RWPE2 (cell line): ENCODE data around the gene FLT4.

ENCODE experiments used
- ATAC-seq: fragments of 200-7000 bp; cut with Tn5 transposase; 3 replicates; pipeline ENCODE4 v1.9.1; 2021; ENCODE audit warnings: low read depth
- DNase-seq: peaks from one replicate; pipeline ENCODE4 v3.0.0-alpha.2; 2020; ENCODE audit warnings: low spot score
- H3K27ac ChIP-seq: fragments of 450-650 bp; 2 replicates; pipeline ENCODE4 v1.5.1; 2017; ENCODE audit warnings: mild to moderate bottlenecking; ENCODE audit not compliant: poor library complexity, severe bottlenecking
- H3K27me3 ChIP-seq: fragments of 250-450 bp; sonication (Bioruptor Pico); 2 replicates; pipeline ENCODE4 v1.5.1; 2021; ENCODE audit warnings: mild to moderate bottlenecking, moderate library complexity; ENCODE audit not compliant: insufficient read depth, poor library complexity, severe bottlenecking
- H3K36me3 ChIP-seq: fragments of 250-450 bp; sonication (Bioruptor Pico); 2 replicates; pipeline ENCODE4 v1.5.1; 2020; ENCODE audit warnings: low read depth, mild to moderate bottlenecking, moderate library complexity
- H3K4me1 ChIP-seq: fragments of 250-450 bp; sonication (Bioruptor Pico); 2 replicates; pipeline ENCODE4 v1.5.1; 2021; ENCODE audit warnings: mild to moderate bottlenecking, moderate library complexity; ENCODE audit not compliant: insufficient read depth, poor library complexity, severe bottlenecking
- H3K4me3 ChIP-seq: fragments of 250-450 bp; sonication (Bioruptor Pico); 2 replicates; pipeline ENCODE4 v1.5.1; 2021; ENCODE audit warnings: mild to moderate bottlenecking, moderate library complexity; ENCODE audit not compliant: severe bottlenecking
- H3K9me3 ChIP-seq: fragments of 250-450 bp; sonication (Bioruptor Pico); 2 replicates; pipeline ENCODE4 v1.5.1; 2021; ENCODE audit warnings: mild to moderate bottlenecking, moderate library complexity; ENCODE audit not compliant: severe bottlenecking
- TF ChIP-seq, protein P1 (sequence below): fragments of 450-650 bp; IDR thresholded peaks from one replicate; pipeline ENCODE4 v1.5.1; 2017; ENCODE audit warnings: mild to moderate bottlenecking, moderate library complexity; ENCODE audit not compliant: poor library complexity, severe bottlenecking

Gene FLT4

GRCh38 chr5:180641566-180641900 lies 7.9 kb downstream of the FLT4 start:
- no peak overlapping the region for H3K4me3 ChIP-seq
- ATAC-seq (no peak), DNase-seq (no peak)
- TF ChIP-seq, protein P1, sequence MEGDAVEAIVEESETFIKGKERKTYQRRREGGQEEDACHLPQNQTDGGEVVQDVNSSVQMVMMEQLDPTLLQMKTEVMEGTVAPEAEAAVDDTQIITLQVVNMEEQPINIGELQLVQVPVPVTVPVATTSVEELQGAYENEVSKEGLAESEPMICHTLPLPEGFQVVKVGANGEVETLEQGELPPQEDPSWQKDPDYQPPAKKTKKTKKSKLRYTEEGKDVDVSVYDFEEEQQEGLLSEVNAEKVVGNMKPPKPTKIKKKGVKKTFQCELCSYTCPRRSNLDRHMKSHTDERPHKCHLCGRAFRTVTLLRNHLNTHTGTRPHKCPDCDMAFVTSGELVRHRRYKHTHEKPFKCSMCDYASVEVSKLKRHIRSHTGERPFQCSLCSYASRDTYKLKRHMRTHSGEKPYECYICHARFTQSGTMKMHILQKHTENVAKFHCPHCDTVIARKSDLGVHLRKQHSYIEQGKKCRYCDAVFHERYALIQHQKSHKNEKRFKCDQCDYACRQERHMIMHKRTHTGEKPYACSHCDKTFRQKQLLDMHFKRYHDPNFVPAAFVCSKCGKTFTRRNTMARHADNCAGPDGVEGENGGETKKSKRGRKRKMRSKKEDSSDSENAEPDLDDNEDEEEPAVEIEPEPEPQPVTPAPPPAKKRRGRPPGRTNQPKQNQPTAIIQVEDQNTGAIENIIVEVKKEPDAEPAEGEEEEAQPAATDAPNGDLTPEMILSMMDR = no peak
- no peaks in the 10 kb centered on the region for H3K4me1 ChIP-seq
- no peaks in the 10 kb centered on the region for H3K9me3 ChIP-seq
- no peak overlapping the region for H3K27ac ChIP-seq
- H3K36me3 ChIP-seq = no peaks in the 10 kb centered on the region
- peaks cover 29% of the 10 kb centered on the region for H3K27me3 ChIP-seq

DNA sequence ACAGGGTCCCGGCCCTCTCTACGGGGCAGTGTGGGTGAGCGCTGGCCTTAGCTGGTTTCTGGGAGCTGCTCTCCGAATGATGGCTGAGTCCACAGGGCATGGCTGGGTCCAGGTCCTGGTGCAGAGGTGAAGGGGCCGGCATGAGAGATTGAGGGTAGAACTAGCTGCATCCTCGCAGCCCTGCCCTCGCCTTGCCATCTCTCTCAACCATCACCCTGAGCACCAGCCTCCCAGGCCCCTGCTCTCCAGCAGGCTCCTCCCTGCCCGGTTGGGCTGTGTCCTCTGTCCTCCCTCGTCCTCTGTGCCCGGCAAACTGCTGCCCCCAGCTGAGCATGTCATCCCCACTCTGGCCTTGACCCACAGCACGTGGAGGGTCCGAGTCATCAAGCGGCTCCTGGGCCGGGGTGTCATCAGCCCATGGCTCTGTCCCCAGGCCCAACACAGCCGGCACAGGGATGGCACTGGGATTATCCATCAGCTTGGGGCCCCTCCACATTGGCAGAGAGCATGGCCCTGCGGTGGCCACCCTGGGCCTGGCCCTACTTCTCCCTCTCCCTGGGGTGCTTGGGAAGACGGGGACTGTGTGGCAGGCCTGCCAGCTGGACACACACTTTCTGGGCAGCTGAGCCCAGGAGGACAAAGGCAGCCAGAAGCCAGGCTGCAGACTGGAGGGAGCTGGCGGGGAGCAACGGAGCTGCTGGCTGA lies 8.4 kb downstream of the FLT4 start:
- TF ChIP-seq, protein P1 = no peak
- DNase-seq (no peak), ATAC-seq (no peak)
- Histone ChIP-seq H3K36me3 (no peaks in the 10 kb centered on the region), H3K9me3 (no peaks in the 10 kb centered on the region), H3K27me3 (peaks cover 24% of the 10 kb centered on the region), H3K27ac (no peak overlapping the region), H3K4me3 (no peak overlapping the region), H3K4me1 (no peaks in the 10 kb centered on the region)

- Histone ChIP-seq H3K9me3 (no peaks in the 10 kb centered on the region), H3K4me1 (no peaks in the 10 kb centered on the region), H3K27me3 (peaks cover 19% of the 10 kb centered on the region), H3K4me3 (no peak overlapping the region), H3K27ac (no peak overlapping the region), H3K36me3 (no peaks in the 10 kb centered on the region)
- ATAC-seq (no peak), DNase-seq (no peak)
- TF ChIP-seq, protein P1 = no peak
These were observed 8.9 kb downstream of the FLT4 start for GRCh38 chr5:180640611-180640860.

DNA sequence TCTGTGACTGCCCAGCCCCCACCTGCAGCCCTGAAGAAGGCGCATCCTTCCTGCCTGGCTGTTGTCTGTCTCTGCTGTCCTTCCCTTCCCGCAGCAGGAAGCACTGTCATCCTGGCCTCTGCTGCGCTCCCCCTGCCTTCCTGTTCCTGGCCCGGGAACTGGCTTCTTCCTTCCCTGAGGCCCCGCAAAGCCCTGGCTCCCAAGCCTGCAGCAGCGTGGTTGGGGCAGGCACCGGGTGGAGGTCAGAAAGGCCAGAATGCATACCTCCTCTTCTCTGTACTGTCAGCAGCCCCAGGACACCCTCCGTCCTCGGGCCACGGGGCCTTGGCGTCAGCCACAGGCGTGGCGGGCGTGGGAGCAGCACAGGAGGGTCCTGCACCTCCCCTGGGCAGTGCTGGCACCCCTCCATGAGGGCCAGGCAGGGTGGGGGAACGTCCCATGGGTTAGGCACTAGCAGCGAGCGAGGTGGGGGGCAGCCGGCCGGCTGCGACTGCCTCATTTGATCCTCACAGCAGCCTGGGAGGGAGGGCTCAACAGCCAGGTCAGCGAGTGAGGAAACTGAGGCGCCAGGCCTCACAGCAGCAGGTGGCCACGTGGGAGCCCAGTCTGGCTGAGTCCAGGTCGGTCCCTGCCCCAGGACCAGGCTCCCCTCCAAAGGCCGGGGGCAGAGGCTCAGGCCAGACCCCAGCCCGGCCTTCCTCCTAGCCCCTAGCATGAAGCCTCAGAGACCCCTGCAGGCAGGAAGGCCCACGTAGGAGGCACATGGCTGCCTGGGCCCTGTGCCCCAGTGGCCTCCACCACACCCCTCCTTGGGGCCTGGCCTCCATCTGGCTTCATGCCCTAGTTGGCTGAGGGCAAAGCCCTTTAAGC lies 9.4 kb downstream of the FLT4 start:
- Histone ChIP-seq H3K4me1 (no peaks in the 10 kb centered on the region), H3K4me3 (no peak overlapping the region), H3K36me3 (no peaks in the 10 kb centered on the region), H3K27me3 (peaks cover 13% of the 10 kb centered on the region), H3K27ac (no peak overlapping the region), H3K9me3 (no peaks in the 10 kb centered on the region)
- no peak for ATAC-seq
- DNase-seq = peak; percentile 72
- TF ChIP-seq, protein P1 = no peak

DNA sequence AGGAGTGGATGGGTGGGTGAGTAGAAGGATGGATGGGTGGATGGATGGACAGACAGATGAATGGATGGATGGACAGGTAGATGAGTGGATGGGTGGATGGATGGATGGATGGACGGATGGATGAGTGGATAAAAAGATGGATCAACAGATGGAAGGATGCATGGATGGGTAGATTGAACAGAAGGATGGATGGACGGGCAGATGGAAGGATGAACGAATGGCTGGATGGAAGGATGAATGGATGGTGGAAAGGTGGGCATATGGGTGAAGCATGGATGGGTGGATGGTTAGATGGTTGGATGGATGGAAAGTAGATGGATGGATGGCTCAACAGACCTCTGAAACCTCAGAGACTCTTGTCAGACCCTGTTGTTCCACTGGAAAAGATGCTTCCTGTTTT lies 10.1 kb downstream of the FLT4 start:
- ATAC-seq = no peak

More for the DNA sequence above, 10.1 kb downstream of the FLT4 start:
- H3K36me3 ChIP-seq = no peaks in the 10 kb centered on the region
- no peak overlapping the region for H3K27ac ChIP-seq
- H3K27me3 ChIP-seq = peaks cover 6% of the 10 kb centered on the region
- no peak for DNase-seq
- H3K4me3 ChIP-seq = no peak overlapping the region
- TF ChIP-seq, protein P1 = no peak
- H3K4me1 ChIP-seq = no peaks in the 10 kb centered on the region
- H3K9me3 ChIP-seq = no peaks in the 10 kb centered on the region
